Lung microvascular endothelial cell (primary cell): ENCODE results near the gene FAM120B. TPM values are rescaled to one million over a fixed set of nuclear protein-coding genes. Genes with fewer than 3 reads are reported as not detected.
"Not testable (repeated sequence)": the region's sequence is repeated elsewhere in the genome, so short reads cannot be mapped to it uniquely, and the experiment has no call there.

Experiments
- DNase-seq, 2 donors: peaks; one replicate each; pipeline versions ENCODE4 v3.0.0 to v3.0.0-alpha.2; 2010; ENCODE audit warnings: low read depth in 2 of 2
- total RNA-seq: library from RNA; depleted of rRNA; stranded (reverse); fragments of >200 nt; gene quantifications from 2 replicates; pipeline ENCODE4 v1.2.1, GENCODE V29; 2014

FAM120B gene
- total RNA-seq, 1 donor from 2014 or later, result 10.9 TPM

- no peak for DNase-seq
These were observed 8.8 kb upstream of the FAM120B start for GRCh38 chr6:170297576-170298330.

- DNase-seq, result no peak
These were observed 7.9 kb upstream of the FAM120B start for GRCh38 chr6:170298688-170299087.

- no peak for DNase-seq
These were observed 5.4 kb upstream of the FAM120B start for GRCh38 chr6:170301184-170301583.

- DNase-seq, result no peak
These were observed 694 bp upstream of the FAM120B start for GRCh38 chr6:170305805-170306323.

- no peak for DNase-seq
These were observed 555 bp downstream of the FAM120B start for GRCh38 chr6:170307080-170307545.

GRCh38 chr6:170308761-170309160, 2.2 kb downstream of the FAM120B start:
- DNase-seq, result no peak

- peak in 1 of 2 donors; percentile 68 for DNase-seq
These were observed 5.1 kb downstream of the FAM120B start for GRCh38 chr6:170311696-170312095.

- DNase-seq, result no peak
These were observed 6.3 kb downstream of the FAM120B start for GRCh38 chr6:170312876-170313275.

GRCh38 chr6:170313716-170314295, 7.2 kb downstream of the FAM120B start:
- DNase-seq, result no peak

GRCh38 chr6:170314983-170315382, 8.4 kb downstream of the FAM120B start:
- no peak for DNase-seq

GRCh38 chr6:170316071-170316470, 9.5 kb downstream of the FAM120B start:
- peak in 1 of 2 donors; percentile 41 for DNase-seq

- peak in 1 of 2 donors; percentile 40 for DNase-seq
These were observed 10.5 kb downstream of the FAM120B start for GRCh38 chr6:170317076-170317475.

GRCh38 chr6:170317718-170318117, 11.2 kb downstream of the FAM120B start:
- DNase-seq, result peak in 1 of 2 donors; percentile 93

- no peak for DNase-seq
These were observed 22.8 kb downstream of the FAM120B start for GRCh38 chr6:170329321-170329720.

GRCh38 chr6:170335199-170335598, 28.6 kb downstream of the FAM120B start:
- DNase-seq, result not testable (repeated sequence)

GRCh38 chr6:170344631-170345576, 38.3 kb downstream of the FAM120B start:
- DNase-seq, result peak; percentile 95 to 98

- peak; percentile 25 to 72 for DNase-seq
These were observed 39.1 kb downstream of the FAM120B start for GRCh38 chr6:170345662-170346061.

- DNase-seq, result no peak
These were observed 40.1 kb downstream of the FAM120B start for GRCh38 chr6:170346649-170347048.

- DNase-seq, result peak; percentile 52 to 55
These were observed 40.5 kb downstream of the FAM120B start for GRCh38 chr6:170347091-170347490.

- DNase-seq, result no peak
These were observed 41.4 kb downstream of the FAM120B start for GRCh38 chr6:170347975-170348374.

- not testable (repeated sequence) for DNase-seq
These were observed 44.9 kb downstream of the FAM120B start for GRCh38 chr6:170351456-170351855.

- not testable (repeated sequence) for DNase-seq
These were observed 48.6 kb downstream of the FAM120B start for GRCh38 chr6:170355190-170355589.
